Measurements from ENCODE around the gene CGB8.

Gene CGB8

GRCh38 chr19:48999481-49000325, 49.2 kb downstream of the CGB8 start:
- Histone ChIP-seq H3K4me1 (ENCODE audit: control insufficient read depth, insufficient read depth, low read length) (peaks cover 3% of the 10 kb centered on the region), H3K36me3 (ENCODE audit: control insufficient read depth in 2 of 2, insufficient read depth in 2 of 2, low read length in 2 of 2) (peaks cover 9 to 13% of the 10 kb centered on the region in 2 donors), H3K27me3 (ENCODE audit: control insufficient read depth in 1 of 2, insufficient read depth in 2 of 2, low read length in 2 of 2) (no peaks in the 10 kb centered on the region), H3K27ac (ENCODE audit: low read length) (no peak overlapping the region), H3K4me3 (ENCODE audit: low read length in 2 of 2) (no peak overlapping the region), H3K9ac (ENCODE audit: low read length in 2 of 2) (no peak overlapping the region), H3K9me3 (ENCODE audit: control insufficient read depth in 2 of 2, low read length in 2 of 2) (no peaks in the 10 kb centered on the region)

- Histone ChIP-seq H3K4me3 (ENCODE audit: low read length in 2 of 2) (no peak overlapping the region), H3K9me3 (ENCODE audit: control insufficient read depth in 2 of 2, low read length in 2 of 2) (no peaks in the 10 kb centered on the region), H3K27me3 (ENCODE audit: control insufficient read depth in 1 of 2, insufficient read depth in 2 of 2, low read length in 2 of 2) (no peaks in the 10 kb centered on the region), H3K36me3 (ENCODE audit: control insufficient read depth in 2 of 2, insufficient read depth in 2 of 2, low read length in 2 of 2) (peaks cover 0 to 2% of the 10 kb centered on the region in 2 donors), H3K4me1 (ENCODE audit: control insufficient read depth, insufficient read depth, low read length) (peaks cover 10% of the 10 kb centered on the region), H3K27ac (ENCODE audit: low read length) (no peak overlapping the region), H3K9ac (ENCODE audit: low read length in 2 of 2) (no peak overlapping the region)
Observed at GRCh38 chr19:48997972-48998371, 50.9 kb downstream of the CGB8 start.

Measured in stomach smooth muscle (tissue), 2 donors.